Measurements from ENCODE around the gene LBX1. TPM values are rescaled to one million over a fixed set of nuclear protein-coding genes. Genes with fewer than 3 reads are reported as not detected.
A peak's percentile ranks its signal among the peaks of the same experiment; 100 is the strongest.

Gene LBX1
- total and polyA plus RNA-seq, 2 of the 4 experiments (the other 2 are of a cell fraction), result not detected

- in situ Hi-C loops (cut with MboI; ENCODE audit: low sequenced_read_pairs), result no loop called here
- ChIA-PET POLR2A (ENCODE audit: unreplicated experiment) (no interaction called here), CTCF (interaction anchor here (0.6 kb wide), 1 partner anchor 243 kb away, joined by 4 read pairs; no protein-coding TSS in a partner anchor)
- TF ChIP-seq USF2 (IDR thresholded peaks at IDR 0.05; ENCODE audit: low read depth, low read length), result no peak
- no peak for TF ChIP-seq POLR2A (IDR thresholded peaks at IDR 0.05; ENCODE audit: low read depth, low read length)
- TF ChIP-seq MAZ (IDR thresholded peaks at IDR 0.05; ENCODE audit: borderline replicate concordance, low read depth, low read length), result no peak
- no peak for TF ChIP-seq MAFK (IDR thresholded peaks at IDR 0.05; ENCODE audit: low read depth, low read length)
- no peak for TF ChIP-seq BHLHE40 (IDR thresholded peaks at IDR 0.05; ENCODE audit: low read depth, low read length)
- TF ChIP-seq SMC3 (IDR thresholded peaks at IDR 0.05; ENCODE audit: low read depth, low read length), result no peak
- no peak for TF ChIP-seq NFE2L2 (IDR thresholded peaks at IDR 0.05; ENCODE audit: low read depth, low read length)
- no peak for TF ChIP-seq CHD1 (IDR thresholded peaks at IDR 0.05; ENCODE audit: low read depth, low read length)
- TF ChIP-seq RFX5 (IDR thresholded peaks at IDR 0.05; ENCODE audit: low read depth, low read length), result no peak
- TF ChIP-seq MXI1 (IDR thresholded peaks at IDR 0.05; ENCODE audit: borderline replicate concordance, low read depth, low read length), result no peak
- no peak for TF ChIP-seq FOS (IDR thresholded peaks at IDR 0.05; ENCODE audit: low read depth, low read length)
- no peak for TF ChIP-seq CTCF (conservative IDR thresholded peaks at IDR 0.05; ENCODE audit: low read depth, low read length)
- TF ChIP-seq CEBPB (IDR thresholded peaks at IDR 0.05; ENCODE audit: low read depth, low read length), result no peak
- no peak for TF ChIP-seq RAD21 (IDR thresholded peaks at IDR 0.05; ENCODE audit: low read length)
- no peak for TF ChIP-seq RCOR1 (IDR thresholded peaks at IDR 0.05; ENCODE audit: insufficient replicate concordance, low read length)
Observed at GRCh38 chr10:101223274-101224059, 5.8 kb downstream of the LBX1 start.

More at GRCh38 chr10:101223274-101224059, 5.8 kb downstream of the LBX1 start:
- dilution Hi-C loops (cut with HindIII; ENCODE audit: low sequenced_read_pairs, unreplicated experiment), result no loop called here
- Histone ChIP-seq H3K9me3 (ENCODE audit: control insufficient read depth, insufficient read depth, low read length) (peaks cover 19% of the 10 kb centered on the region), H3K56ac (ENCODE audit: extremely low read depth, insufficient read depth, low read length) (no peak overlapping the region), H4K20me1 (ENCODE audit: insufficient read depth, low read length) (peaks cover 20% of the 10 kb centered on the region), H2AK5ac (ENCODE audit: low read depth, low read length) (no peak overlapping the region), H3K27ac (ENCODE audit: insufficient read depth, low read length) (no peak overlapping the region), H3K23ac (ENCODE audit: low read depth, low read length) (no peak overlapping the region), H2BK20ac (ENCODE audit: low read depth, low read length) (no peak overlapping the region), H3K9ac (ENCODE audit: low read depth, low read length) (no peak overlapping the region), H3K4me2 (ENCODE audit: low read depth, low read length) (no peak overlapping the region), H2AK9ac (replicated peaks; ENCODE audit: low read depth, low read length, poor library complexity) (no peak overlapping the region), H4K5ac (ENCODE audit: low read depth, low read length) (no peak overlapping the region), H3K4me3 (ENCODE audit: insufficient read depth, low read depth, low read length) (no peak overlapping the region), H2AFZ (replicated peaks; ENCODE audit: low read length, poor library complexity) (peak overlapping the region; percentile 3), H4K8ac (ENCODE audit: low read depth in 2 of 2, low read length in 2 of 2) (no peak overlapping the region), H2BK15ac (ENCODE audit: low read depth, low read length) (no peak overlapping the region), H2BK120ac (ENCODE audit: low read depth, low read length) (no peak overlapping the region), H3K36me3 (ENCODE audit: control insufficient read depth, insufficient read depth, low read length) (no peaks in the 10 kb centered on the region), H3K14ac (replicated peaks; ENCODE audit: low read depth, low read length) (no peak overlapping the region), H3K27me3 (ENCODE audit: control insufficient read depth, insufficient read depth, low read length) (peaks cover 97% of the 10 kb centered on the region), H3K18ac (ENCODE audit: low read depth, low read length) (no peak overlapping the region), H4K91ac (ENCODE audit: insufficient read depth, low read depth, low read length) (no peak overlapping the region), H3K9me1 (ENCODE audit: insufficient read depth, low read length) (0 out of 2 replicates have a peak, but pooled peaks cover 5% of the 10 kb centered on the region), H3K4me1 (ENCODE audit: control insufficient read depth, insufficient read depth, low read length) (no peaks in the 10 kb centered on the region; the same call in 1 of the 2 replicates), H3K79me1 (ENCODE audit: low read depth in 1 of 2, low read length in 2 of 2) (no peaks in the 10 kb centered on the region), H3K4ac (ENCODE audit: low read depth, low read length) (no peak overlapping the region), H2BK5ac (ENCODE audit: low read depth, low read length, poor library complexity, severe bottlenecking) (no peak overlapping the region)
- intact Hi-C loops (cut with micrococcal nuclease), result no loop called here
- BruUV-seq (replicated peaks), result no TSS peak
- WGBS, 2 experiments (ENCODE audit: extremely low coverage in 2 of 2, insufficient read length in 1 of 2), result 11% methylated on average over 32 of the region's 50 CpGs; no CpG with 5 or more reads in 1 of the 2 experiments
- DNase-seq, result no peak
- ATAC-seq (ENCODE audit: low read depth), result no peak

Measured in IMR-90 (cell line).